AG09319 (cell line): Measurements from ENCODE around the gene PFDN1.

Experiments
- DNase-seq: peaks from one replicate; pipeline ENCODE4 v3.0.0-alpha.2; 2010; ENCODE audit warnings: low read depth; ENCODE audit errors: extremely low read depth
- TF ChIP-seq, protein P1 (sequence below): IDR thresholded peaks from 2 replicates; pipeline ENCODE4 v1.5.1; 2011; ENCODE audit warnings: low read depth, mild to moderate bottlenecking, inconsistent platforms, low read length, moderate library complexity

PFDN1 gene

DNA sequence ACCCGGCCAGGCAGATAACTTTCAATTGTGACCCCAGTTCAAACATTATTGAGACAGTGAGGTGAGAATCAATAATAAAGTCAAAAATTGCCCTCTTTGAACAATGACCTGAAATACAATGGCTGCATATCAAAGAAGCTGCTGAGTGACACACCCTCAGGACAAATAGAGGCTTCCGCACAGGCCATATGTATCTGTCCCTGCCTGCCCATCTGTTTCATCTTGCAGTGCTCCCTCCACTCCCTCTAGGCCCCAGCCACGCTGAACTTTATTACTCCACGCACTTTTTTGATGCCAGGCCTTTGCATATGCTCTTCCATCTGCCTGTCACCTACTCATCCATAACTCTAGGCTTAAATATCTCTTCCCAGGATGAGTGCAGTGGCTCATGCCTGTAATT, 15.9 kb upstream of the PFDN1 start:
- no peak for DNase-seq
- TF ChIP-seq, protein P1, sequence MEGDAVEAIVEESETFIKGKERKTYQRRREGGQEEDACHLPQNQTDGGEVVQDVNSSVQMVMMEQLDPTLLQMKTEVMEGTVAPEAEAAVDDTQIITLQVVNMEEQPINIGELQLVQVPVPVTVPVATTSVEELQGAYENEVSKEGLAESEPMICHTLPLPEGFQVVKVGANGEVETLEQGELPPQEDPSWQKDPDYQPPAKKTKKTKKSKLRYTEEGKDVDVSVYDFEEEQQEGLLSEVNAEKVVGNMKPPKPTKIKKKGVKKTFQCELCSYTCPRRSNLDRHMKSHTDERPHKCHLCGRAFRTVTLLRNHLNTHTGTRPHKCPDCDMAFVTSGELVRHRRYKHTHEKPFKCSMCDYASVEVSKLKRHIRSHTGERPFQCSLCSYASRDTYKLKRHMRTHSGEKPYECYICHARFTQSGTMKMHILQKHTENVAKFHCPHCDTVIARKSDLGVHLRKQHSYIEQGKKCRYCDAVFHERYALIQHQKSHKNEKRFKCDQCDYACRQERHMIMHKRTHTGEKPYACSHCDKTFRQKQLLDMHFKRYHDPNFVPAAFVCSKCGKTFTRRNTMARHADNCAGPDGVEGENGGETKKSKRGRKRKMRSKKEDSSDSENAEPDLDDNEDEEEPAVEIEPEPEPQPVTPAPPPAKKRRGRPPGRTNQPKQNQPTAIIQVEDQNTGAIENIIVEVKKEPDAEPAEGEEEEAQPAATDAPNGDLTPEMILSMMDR, result no peak

DNA sequence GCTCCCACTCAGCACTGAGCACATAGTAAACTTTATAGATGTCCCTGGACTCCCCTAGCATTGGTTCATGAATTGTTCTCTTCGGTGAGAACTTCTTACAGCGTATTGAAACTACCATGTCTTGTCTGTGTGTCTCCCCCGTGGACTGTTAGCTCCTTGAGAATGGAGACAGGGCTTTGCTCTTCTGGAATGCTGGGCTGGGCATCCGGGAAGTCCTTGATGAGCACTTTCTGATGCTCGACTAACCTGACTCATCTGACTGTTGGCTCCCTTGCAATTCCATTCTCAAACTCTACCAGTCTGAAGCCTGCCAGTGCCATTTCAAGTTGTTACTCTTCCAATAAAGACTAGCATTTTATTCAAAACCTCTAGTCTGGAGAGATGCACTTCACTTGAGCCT, 15.0 kb upstream of the PFDN1 start:
- TF ChIP-seq, protein P1, result no peak
- DNase-seq, result no peak

DNA sequence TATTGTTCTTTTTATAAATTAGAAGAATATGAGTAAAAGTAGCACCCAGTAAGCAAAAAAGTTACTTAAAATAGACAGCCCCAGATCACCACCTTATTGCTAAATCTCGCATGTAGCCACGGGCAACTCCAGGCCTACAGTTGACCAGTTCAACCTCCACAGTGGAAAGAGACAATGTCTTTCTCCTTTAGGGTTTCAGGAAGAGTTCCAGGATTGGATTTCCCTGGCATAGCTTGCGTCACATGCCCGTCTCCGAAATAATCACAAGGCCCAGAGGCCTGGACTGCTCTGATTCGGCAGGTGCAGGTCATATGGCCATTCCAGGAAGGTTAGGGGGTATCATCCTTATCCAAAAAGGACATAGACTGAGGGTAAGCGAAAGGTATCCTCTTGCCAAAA, 9.9 kb upstream of the PFDN1 start:
- no peak for DNase-seq

DNA sequence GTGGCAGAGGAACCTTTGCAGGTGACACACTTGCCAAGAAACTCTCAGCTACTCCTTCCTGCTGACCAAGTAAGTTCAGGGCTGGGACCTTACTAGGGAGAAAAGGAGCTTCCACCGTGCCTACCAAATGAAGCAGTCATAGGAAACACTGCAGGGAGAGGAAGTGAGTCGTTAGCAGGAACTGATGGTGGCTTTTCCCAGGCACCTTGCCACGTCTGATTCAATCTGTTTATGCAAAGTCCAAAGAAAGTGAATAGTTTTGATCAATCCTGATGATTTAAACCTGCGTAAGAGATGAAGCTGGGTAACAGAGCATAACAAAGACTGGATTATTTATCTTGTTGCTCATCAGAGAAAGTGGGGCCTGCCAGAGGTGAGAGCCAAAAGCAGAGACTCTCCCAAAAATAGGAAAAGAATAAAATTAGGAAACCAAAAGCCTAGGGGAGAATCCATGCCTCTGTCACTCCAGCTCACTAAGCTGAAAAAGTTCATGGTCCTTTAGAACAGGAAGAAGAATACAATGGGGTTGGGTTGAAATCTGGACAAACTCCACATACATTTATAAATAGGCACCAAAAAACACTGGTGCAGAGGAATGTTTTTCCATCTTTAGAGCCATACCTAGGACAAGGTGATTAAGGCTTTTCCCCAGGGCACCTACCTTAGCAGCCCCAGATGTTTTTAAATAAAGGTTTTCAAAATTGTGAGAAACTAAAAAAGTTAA, 9.3 kb upstream of the PFDN1 start:
- peak; percentile 56 for DNase-seq
- TF ChIP-seq, protein P1, result no peak

More for the DNA sequence above, 9.9 kb upstream of the PFDN1 start:
- TF ChIP-seq, protein P1, result no peak

DNA sequence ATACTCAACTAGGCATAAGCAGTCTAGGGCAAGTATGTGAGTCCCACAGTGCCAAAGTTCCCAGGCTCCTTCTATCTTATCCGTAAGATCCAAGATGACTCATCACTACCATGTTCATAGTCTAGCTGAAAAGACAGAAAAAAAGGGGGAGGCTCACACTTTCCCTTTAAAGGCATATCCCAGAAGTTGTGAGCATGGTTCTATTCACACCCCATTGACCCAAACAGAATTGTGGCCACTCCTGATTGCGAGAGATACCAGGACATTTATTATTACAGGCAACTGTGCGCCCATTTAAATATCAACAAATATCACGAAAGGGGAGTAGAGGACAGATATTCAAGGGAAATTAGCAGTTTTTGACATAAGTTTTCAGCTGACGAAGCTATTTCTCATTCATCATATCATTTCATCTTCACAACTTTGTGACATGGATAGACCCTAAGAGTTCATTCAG, 8.1 kb upstream of the PFDN1 start:
- DNase-seq, result no peak
- TF ChIP-seq, protein P1, result no peak

DNA sequence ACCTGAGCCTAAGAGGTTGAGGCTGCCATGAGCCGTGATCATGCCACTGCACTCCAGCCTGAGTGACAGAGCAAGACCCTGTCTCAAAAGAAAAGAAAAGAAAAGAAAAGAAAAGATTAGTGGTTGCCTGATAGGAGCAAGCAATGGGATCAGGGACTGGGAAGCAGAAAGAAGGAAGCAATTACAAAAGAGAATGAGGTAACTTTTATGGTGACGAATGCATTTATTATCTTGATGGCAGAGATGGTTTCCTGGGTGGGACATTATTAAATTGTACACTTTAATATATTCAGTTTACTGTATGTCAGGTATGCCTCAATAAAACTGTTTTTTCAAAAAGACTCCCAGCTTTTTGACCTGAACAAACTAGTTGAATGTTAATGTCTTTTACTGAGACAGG, 7.5 kb upstream of the PFDN1 start:
- TF ChIP-seq, protein P1, result no peak
- DNase-seq, result no peak

DNA sequence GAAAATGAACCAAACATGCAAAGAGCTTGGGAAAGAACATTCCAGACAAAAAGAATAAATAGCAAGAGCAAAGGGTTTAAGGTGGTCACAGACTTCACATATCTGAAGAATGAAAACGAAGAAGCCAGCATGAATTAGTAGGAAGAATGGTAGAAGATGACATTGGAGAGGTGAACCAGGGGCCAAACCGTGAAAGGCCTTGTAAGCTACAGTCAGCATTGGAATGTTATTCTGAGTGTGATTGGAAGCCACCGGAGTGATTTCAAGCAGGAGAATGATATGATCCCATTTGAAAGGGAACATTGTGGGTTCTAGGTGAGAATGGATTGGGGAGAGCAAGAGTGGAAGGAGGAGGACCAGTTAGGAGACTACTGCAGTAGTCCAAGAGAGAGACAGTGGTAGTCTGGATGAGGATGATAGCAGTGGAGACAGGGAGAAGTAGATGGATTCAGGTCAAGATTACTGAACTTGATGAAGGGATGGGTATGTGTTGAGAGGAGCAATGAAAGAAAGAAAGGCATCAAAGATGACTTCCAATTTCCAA, 6.9 kb upstream of the PFDN1 start:
- TF ChIP-seq, protein P1, result no peak
- no peak for DNase-seq
